ENCODE measurements around the gene DOCK11.

DNA sequence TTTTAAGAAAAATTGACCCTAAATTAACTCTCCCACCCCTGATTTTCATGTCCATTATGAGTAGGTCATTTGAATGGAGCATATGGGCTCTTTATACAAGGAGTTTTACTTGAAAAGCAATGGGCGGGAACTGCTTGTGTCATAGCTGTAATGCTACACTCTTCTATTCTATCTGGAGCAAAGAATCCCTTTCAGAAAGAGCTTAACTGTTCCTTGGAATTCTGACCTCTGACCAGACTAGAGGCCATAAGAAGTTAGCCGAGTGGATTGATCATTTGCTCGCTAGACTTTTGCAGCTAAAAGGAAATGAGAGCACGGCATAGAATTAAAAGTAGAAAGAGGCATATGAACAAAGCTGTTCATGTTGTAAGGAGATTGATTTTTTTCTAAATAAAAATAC lies 79.1 kb downstream of the DOCK11 start:
- TF ChIP-seq, protein P1, sequence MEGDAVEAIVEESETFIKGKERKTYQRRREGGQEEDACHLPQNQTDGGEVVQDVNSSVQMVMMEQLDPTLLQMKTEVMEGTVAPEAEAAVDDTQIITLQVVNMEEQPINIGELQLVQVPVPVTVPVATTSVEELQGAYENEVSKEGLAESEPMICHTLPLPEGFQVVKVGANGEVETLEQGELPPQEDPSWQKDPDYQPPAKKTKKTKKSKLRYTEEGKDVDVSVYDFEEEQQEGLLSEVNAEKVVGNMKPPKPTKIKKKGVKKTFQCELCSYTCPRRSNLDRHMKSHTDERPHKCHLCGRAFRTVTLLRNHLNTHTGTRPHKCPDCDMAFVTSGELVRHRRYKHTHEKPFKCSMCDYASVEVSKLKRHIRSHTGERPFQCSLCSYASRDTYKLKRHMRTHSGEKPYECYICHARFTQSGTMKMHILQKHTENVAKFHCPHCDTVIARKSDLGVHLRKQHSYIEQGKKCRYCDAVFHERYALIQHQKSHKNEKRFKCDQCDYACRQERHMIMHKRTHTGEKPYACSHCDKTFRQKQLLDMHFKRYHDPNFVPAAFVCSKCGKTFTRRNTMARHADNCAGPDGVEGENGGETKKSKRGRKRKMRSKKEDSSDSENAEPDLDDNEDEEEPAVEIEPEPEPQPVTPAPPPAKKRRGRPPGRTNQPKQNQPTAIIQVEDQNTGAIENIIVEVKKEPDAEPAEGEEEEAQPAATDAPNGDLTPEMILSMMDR (IDR thresholded peaks at IDR 0.05), result no peak
- TF ChIP-seq POLR2A (IDR thresholded peaks at IDR 0.05), result no peak

Data from body of pancreas (tissue), 4 donors.